Brain microvascular endothelial cell (primary cell): ENCODE data around the gene TGM1.

ENCODE experiments used
- DNase-seq: peaks from one replicate; pipeline ENCODE4 v3.0.0-alpha.2; 2020
- H3K27ac ChIP-seq: fragments of 250-450 bp; sonication (Bioruptor Pico); 2 replicates; pipeline ENCODE4 v1.5.1; 2020; ENCODE audit warnings: mild to moderate bottlenecking, moderate library complexity
- H3K27me3 ChIP-seq: fragments of 250-450 bp; sonication (Bioruptor Pico); replicated peaks from 2 replicates; pipeline ENCODE4 v1.5.1; 2020; ENCODE audit warnings: mild to moderate bottlenecking
- H3K36me3 ChIP-seq: fragments of 250-450 bp; sonication (Bioruptor Pico); replicated peaks from 2 replicates; pipeline ENCODE4 v1.5.1; 2020; ENCODE audit warnings: mild to moderate bottlenecking
- H3K4me3 ChIP-seq: 2 replicates; pipeline ENCODE4 v1.5.1; 2011; ENCODE audit warnings: low read depth, mild to moderate bottlenecking, control low read depth, low read length, moderate library complexity
- CTCF ChIP-seq: IDR thresholded peaks from 2 replicates; pipeline ENCODE4 v1.5.1; 2011; ENCODE audit warnings: low read depth, mild to moderate bottlenecking, moderate library complexity, low read length, control low read depth, inconsistent platforms; ENCODE audit errors: missing control alignments
- in situ Hi-C: cut with HindIII; loops from 2 replicates; pipeline ENCODE4 v1.10.0; 2017; ENCODE audit warnings: low sequenced_read_pairs, low pct_ligation_motif_present

The TGM1 gene

GRCh38 chr14:24292118-24292807, 29.3 kb upstream of the TGM1 start:
- H3K4me3 ChIP-seq: no peak overlapping the region
- in situ Hi-C loops: loop anchor here (10.0 kb wide), 1 partner anchor 47 kb away; the partner anchor contains the start of gene TINF2
- no peak for TF ChIP-seq CTCF
- H3K27me3 ChIP-seq: no peaks in the 10 kb centered on the region
- H3K27ac ChIP-seq: no peak overlapping the region
- peaks cover 11% of the 10 kb centered on the region for H3K36me3 ChIP-seq
- DNase-seq: no peak

DNA sequence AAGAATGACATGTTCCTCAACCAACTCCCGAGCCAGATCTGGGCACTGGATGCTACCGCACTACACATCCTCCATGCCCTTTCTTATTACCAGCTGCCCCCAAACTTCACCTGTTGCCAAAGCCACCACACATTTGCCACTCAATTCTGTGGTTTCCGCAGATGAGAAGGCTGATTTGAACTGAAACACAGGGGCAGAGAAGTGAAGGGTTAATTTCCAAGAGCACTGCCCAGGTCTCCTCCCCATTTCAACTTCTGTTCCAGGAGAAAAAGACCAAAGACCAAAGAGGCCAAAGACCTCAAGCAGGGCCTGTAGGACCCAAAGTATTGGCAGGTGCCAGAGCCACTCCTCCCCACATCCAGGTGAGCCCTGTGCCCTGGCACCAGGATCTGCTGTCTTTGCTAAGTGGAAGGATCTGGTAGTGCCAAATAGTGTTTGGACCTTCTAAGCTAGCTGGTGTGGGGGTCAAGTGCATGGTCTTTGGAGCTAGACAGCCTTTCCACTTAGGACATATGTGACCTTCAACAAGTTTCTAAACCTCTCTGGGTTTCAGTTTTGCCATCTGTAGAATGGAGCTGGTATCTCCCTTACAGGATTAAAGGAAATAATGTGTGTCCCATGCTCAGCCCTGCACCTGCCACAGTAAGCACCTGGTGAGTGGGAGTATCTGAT, 28.6 kb upstream of the TGM1 start:
- H3K27me3 ChIP-seq: no peaks in the 10 kb centered on the region
- in situ Hi-C loops: loop anchor here (10.0 kb wide), 1 partner anchor 47 kb away; the partner anchor contains the start of gene TINF2
- no peak for TF ChIP-seq CTCF
- no peak overlapping the region for H3K4me3 ChIP-seq
- DNase-seq: no peak
- peaks cover 11% of the 10 kb centered on the region for H3K36me3 ChIP-seq
- no peak overlapping the region for H3K27ac ChIP-seq

GRCh38 chr14:24290746-24291145, 27.8 kb upstream of the TGM1 start:
- peaks cover 7% of the 10 kb centered on the region for H3K36me3 ChIP-seq

GRCh38 chr14:24289649-24290280, 26.8 kb upstream of the TGM1 start:
- DNase-seq: no peak
- H3K36me3 ChIP-seq: peaks cover 5% of the 10 kb centered on the region

More at GRCh38 chr14:24290746-24291145, 27.8 kb upstream of the TGM1 start:
- Histone ChIP-seq H3K4me3 (no peak overlapping the region), H3K27me3 (no peaks in the 10 kb centered on the region), H3K27ac (no peak overlapping the region)
- DNase-seq: no peak
- TF ChIP-seq CTCF: no peak
- in situ Hi-C loops: loop anchor here (10.0 kb wide), 1 partner anchor 46 kb away; the partner anchor contains the start of gene TINF2

DNA sequence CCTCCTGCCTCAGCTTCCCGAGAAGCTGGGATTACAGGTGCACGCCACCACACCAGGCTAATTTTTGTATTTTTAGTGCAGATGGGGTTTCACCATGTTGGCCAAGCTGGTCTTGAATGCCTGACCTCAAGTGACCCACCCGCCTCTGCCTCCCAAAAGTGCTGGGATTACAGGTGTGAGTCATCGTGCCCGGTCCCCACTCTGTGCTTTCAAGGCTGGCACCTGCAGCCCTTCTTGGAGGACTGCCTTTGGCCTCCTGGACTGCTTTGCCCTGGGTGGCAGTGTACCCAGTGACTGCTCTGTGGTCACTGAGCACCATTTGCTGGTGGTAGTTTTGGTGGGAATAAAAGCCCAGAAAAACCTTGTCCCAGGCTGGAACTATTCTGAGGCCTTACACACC, 24.0 kb upstream of the TGM1 start:
- H3K36me3 ChIP-seq: peaks cover 5% of the 10 kb centered on the region
- no peak overlapping the region for H3K4me3 ChIP-seq
- H3K27me3 ChIP-seq: no peaks in the 10 kb centered on the region
- DNase-seq: no peak
- no peak overlapping the region for H3K27ac ChIP-seq
- in situ Hi-C loops: no loop called here
- TF ChIP-seq CTCF: no peak

More at GRCh38 chr14:24289649-24290280, 26.8 kb upstream of the TGM1 start:
- no peak for TF ChIP-seq CTCF
- in situ Hi-C loops: loop anchor here (10.0 kb wide), 1 partner anchor 45 kb away; the partner anchor contains the start of gene TINF2
- Histone ChIP-seq H3K4me3 (no peak overlapping the region), H3K27me3 (no peaks in the 10 kb centered on the region), H3K27ac (no peak overlapping the region)
